Naive thymus-derived CD4-positive, alpha-beta T cell (primary cell): Measurements from ENCODE around the gene TESMIN. TPM values are rescaled to one million over a fixed set of nuclear protein-coding genes. Genes with fewer than 3 reads are reported as not detected.

Experiments used
- ATAC-seq: fragments of 150-1000 bp; cut with Tn5 transposase; 2 replicates; pipeline ENCODE4 v1.10.0; 2021; ENCODE audit warnings: mild to moderate bottlenecking, moderate library complexity
- CTCF ChIA-PET: fragments of 350-600 bp; sonication (Branson Sonifier 250); formaldehyde crosslinking; loops from one replicate; lab custom pipeline; 2021; ENCODE audit warnings: antibody characterized with exemption; lab: Charles Lee
- POLR2A ChIA-PET: fragments of 350-600 bp; sonication (Branson Sonifier 250); formaldehyde crosslinking; loops from one replicate; lab custom pipeline; 2021; ENCODE audit warnings: antibody characterized with exemption, inconsistent platforms; lab: Charles Lee
- DNase-seq, 9 donors: peaks; one replicate each; pipeline versions ENCODE4 v3.0.0 to v3.0.0-alpha.2; 2020 to 2022; ENCODE audit warnings: mixed read lengths in 1 of 9
- H3K27ac ChIP-seq: one replicate; pipeline ENCODE4 v1.7.0; 2013; ENCODE audit warnings: mild to moderate bottlenecking, low read depth, low read length, moderate library complexity
- H3K27me3 ChIP-seq, 2 donors: one replicate each; pipeline ENCODE4 v1.7.0; 2013; ENCODE audit warnings: low read length in 2 of 2, mild to moderate bottlenecking in 2 of 2, moderate library complexity in 2 of 2; ENCODE audit not compliant: control insufficient read depth in 2 of 2, insufficient read depth in 2 of 2
- H3K36me3 ChIP-seq, 3 experiments: 1 replicate in 2 of 3; 2 replicates in 1 of 3; pipeline ENCODE4 v1.7.0; 2013; ENCODE audit warnings: low read length in 3 of 3, mild to moderate bottlenecking in 3 of 3, moderate library complexity in 1 of 3; ENCODE audit not compliant: insufficient read depth in 3 of 3, control insufficient read depth in 2 of 3
- H3K4me1 ChIP-seq, 2 donors: one replicate each; pipeline ENCODE4 v1.7.0; 2013; ENCODE audit warnings: low read length in 2 of 2, mild to moderate bottlenecking in 2 of 2, moderate library complexity in 1 of 2; ENCODE audit not compliant: control insufficient read depth in 2 of 2, insufficient read depth in 2 of 2
- H3K4me3 ChIP-seq: 2 replicates; pipeline ENCODE4 v1.7.0; 2013; ENCODE audit warnings: mild to moderate bottlenecking, low read length
- H3K9me3 ChIP-seq, 3 experiments: 1 replicate in 2 of 3; 2 replicates in 1 of 3; pipeline ENCODE4 v1.7.0; 2013; ENCODE audit warnings: low read length in 3 of 3; ENCODE audit not compliant: control insufficient read depth in 2 of 3
- H3K27ac Mint-ChIP-seq, 9 donors: one replicate each; pipeline ENCODE4 v1.8.0; 2020 to 2022; ENCODE audit warnings: mixed read lengths in 9 of 9, mild to moderate bottlenecking in 8 of 9, moderate library complexity in 5 of 9, inconsistent platforms in 2 of 9
- H3K27me3 Mint-ChIP-seq, 5 donors: one replicate each; pipeline ENCODE4 v1.8.0; 2021 to 2022; ENCODE audit warnings: mixed read lengths in 5 of 5, mild to moderate bottlenecking in 1 of 5
- H3K36me3 Mint-ChIP-seq, 5 donors: one replicate each; pipeline ENCODE4 v1.8.0; 2020 to 2022; ENCODE audit warnings: mixed read lengths in 5 of 5, mild to moderate bottlenecking in 3 of 5, inconsistent platforms in 1 of 5
- H3K4me1 Mint-ChIP-seq, 7 donors: one replicate each; pipeline ENCODE4 v1.8.0; 2020 to 2022; ENCODE audit warnings: mixed read lengths in 7 of 7, mild to moderate bottlenecking in 3 of 7, inconsistent platforms in 1 of 7
- H3K4me3 Mint-ChIP-seq, 10 donors: one replicate each; pipeline ENCODE4 v1.8.0; 2020 to 2022; ENCODE audit warnings: mild to moderate bottlenecking in 10 of 10, mixed read lengths in 10 of 10, moderate library complexity in 6 of 10, inconsistent platforms in 2 of 10
- H3K9me3 Mint-ChIP-seq, 11 donors: one replicate each; pipeline ENCODE4 v1.8.0; 2020 to 2022; ENCODE audit warnings: mixed read lengths in 11 of 11, mild to moderate bottlenecking in 4 of 11, inconsistent platforms in 1 of 11, moderate library complexity in 1 of 11
- intact Hi-C, 2 donors: fragments of 100-400 bp; cut with micrococcal nuclease; formaldehyde crosslinking; loops; one replicate each; pipeline ENCODE4 v1.15.1; 2023
- polyA plus RNA-seq, 2 donors: library from polyadenylated mRNA; unstranded; fragments of 300-500 nt; fragmentation: Illumina TruSeq; gene quantifications; one replicate each; pipeline ENCODE4 v1.2.3, GENCODE V29; 2021
- total RNA-seq, 6 experiments: library from RNA in 5 of 6; stranded (reverse) in 5 of 6; gene quantifications; 1 replicate in 5 of 6; 2 replicates in 1 of 6; pipeline ENCODE4 v1.2.3 and lab custom pipeline; 2021 to 2026

The TESMIN gene
- total and polyA plus RNA-seq, 7 experiments from 2014 or later: 5.0 to 9.3 (median 6.6) TPM

GRCh38 chr11:68684385-68685356, 66.6 kb downstream of the TESMIN start, which contains the start of gene GAL:
Gene GAL (plus strand): TSS chr11:68684544. CDS start chr11:68684924, 380 bp downstream.
- no peaks in the 10 kb centered on the region for H3K9me3 ChIP-seq
- no peak for ATAC-seq
- POLR2A ChIA-PET: no interaction called here
- Mint-ChIP-seq H3K27me3 (peaks cover 24 to 67% (median 43%) of the 10 kb centered on the region in 5 donors), H3K4me3 (peak within 1 kb of the TSS in 7 of 10 donors; percentile 25 to 69 (median 54)), H3K36me3 (peaks cover 0 to 5% (median 0%) of the 10 kb centered on the region in 5 donors), H3K9me3 (no peaks in the 10 kb centered on the region), H3K27ac (no peak within 1 kb of the TSS), H3K4me1 (peaks cover 0 to 19% (median 11%) of the 10 kb centered on the region in 7 donors)
- H3K27me3 ChIP-seq: peaks cover 0 to 8% of the 10 kb centered on the region in 2 donors
- no peak for DNase-seq
- CTCF ChIA-PET: no interaction called here
- H3K27ac ChIP-seq: no peak within 1 kb of the TSS
- H3K4me3 ChIP-seq: no peak within 1 kb of the TSS
- H3K36me3 ChIP-seq: no peaks in the 10 kb centered on the region
- peaks cover 2 to 4% of the 10 kb centered on the region in 2 donors for H3K4me1 ChIP-seq
- intact Hi-C loops: no loop called here

GRCh38 chr11:68683536-68684384, 67.6 kb downstream of the TESMIN start:
- Histone ChIP-seq H3K9me3 (no peaks in the 10 kb centered on the region), H3K36me3 (no peaks in the 10 kb centered on the region), H3K4me1 (no peaks in the 10 kb centered on the region), H3K27me3 (peaks cover 0 to 8% of the 10 kb centered on the region in 2 donors), H3K4me3 (no peak overlapping the region), H3K27ac (no peak overlapping the region)
- H3K9me3 Mint-ChIP-seq: no peaks in the 10 kb centered on the region
- H3K27me3 Mint-ChIP-seq: peaks cover 24 to 59% (median 43%) of the 10 kb centered on the region in 5 donors
- ChIA-PET POLR2A (no interaction called here), CTCF (no interaction called here)
- DNase-seq: no peak
- intact Hi-C loops: no loop called here
- peak overlapping the region in 1 of 10 donors; percentile 69 for H3K4me3 Mint-ChIP-seq
- ATAC-seq: no peak
- no peak overlapping the region for H3K27ac Mint-ChIP-seq
- peaks cover 0 to 11% (median 3%) of the 10 kb centered on the region in 7 donors for H3K4me1 Mint-ChIP-seq
- peaks cover 0 to 5% (median 0%) of the 10 kb centered on the region in 5 donors for H3K36me3 Mint-ChIP-seq

- DNase-seq (no peak), ATAC-seq (no peak)
- H3K36me3 Mint-ChIP-seq: peaks cover 0 to 5% (median 0%) of the 10 kb centered on the region in 5 donors
- H3K27ac Mint-ChIP-seq: no peak overlapping the region
- H3K4me3 ChIP-seq: no peak overlapping the region
- no peaks in the 10 kb centered on the region for H3K36me3 ChIP-seq
- no peaks in the 10 kb centered on the region for H3K4me1 ChIP-seq
- ChIA-PET CTCF (no interaction called here), POLR2A (no interaction called here)
- H3K4me3 Mint-ChIP-seq: peak overlapping the region in 3 of 10 donors; percentile 11 to 42 (median 22)
- peaks cover 24 to 54% (median 43%) of the 10 kb centered on the region in 5 donors for H3K27me3 Mint-ChIP-seq
- peaks cover 0 to 11% (median 0%) of the 10 kb centered on the region in 7 donors for H3K4me1 Mint-ChIP-seq
- peaks cover 0 to 8% of the 10 kb centered on the region in 2 donors for H3K27me3 ChIP-seq
- H3K27ac ChIP-seq: no peak overlapping the region
- H3K9me3 ChIP-seq: no peaks in the 10 kb centered on the region
- no peaks in the 10 kb centered on the region for H3K9me3 Mint-ChIP-seq
- intact Hi-C loops: no loop called here
Observed at GRCh38 chr11:68683121-68683520, 68.2 kb downstream of the TESMIN start.

GRCh38 chr11:68682531-68682961, 68.8 kb downstream of the TESMIN start:
- Mint-ChIP-seq H3K27ac (no peak overlapping the region), H3K9me3 (no peaks in the 10 kb centered on the region), H3K4me3 (peak overlapping the region in 2 of 10 donors; percentile 11 to 22), H3K27me3 (peaks cover 24 to 48% (median 38%) of the 10 kb centered on the region in 5 donors), H3K36me3 (peaks cover 0 to 5% (median 0%) of the 10 kb centered on the region in 5 donors), H3K4me1 (peaks cover 0 to 11% (median 0%) of the 10 kb centered on the region in 7 donors)
- Histone ChIP-seq H3K4me3 (no peak overlapping the region), H3K27ac (no peak overlapping the region), H3K4me1 (no peaks in the 10 kb centered on the region), H3K27me3 (peaks cover 0 to 8% of the 10 kb centered on the region in 2 donors), H3K9me3 (no peaks in the 10 kb centered on the region), H3K36me3 (no peaks in the 10 kb centered on the region)
- ATAC-seq (no peak), DNase-seq (no peak)
- ChIA-PET CTCF (no interaction called here), POLR2A (no interaction called here)
- intact Hi-C loops: no loop called here

- ATAC-seq: no peak
- Mint-ChIP-seq H3K27me3 (peaks cover 14 to 32% (median 19%) of the 10 kb centered on the region in 5 donors), H3K36me3 (no peaks in the 10 kb centered on the region), H3K9me3 (peaks cover 0 to 2% (median 0%) of the 10 kb centered on the region in 11 donors), H3K27ac (no peak overlapping the region), H3K4me1 (peaks cover 0 to 7% (median 0%) of the 10 kb centered on the region in 7 donors), H3K4me3 (no peak overlapping the region)
- POLR2A ChIA-PET: no interaction called here
- no peaks in the 10 kb centered on the region for H3K36me3 ChIP-seq
- DNase-seq: no peak
- H3K27me3 ChIP-seq: peaks cover 0 to 7% of the 10 kb centered on the region in 2 donors
- H3K9me3 ChIP-seq: no peaks in the 10 kb centered on the region
- intact Hi-C loops: no loop called here
- H3K27ac ChIP-seq: no peak overlapping the region
- no peak overlapping the region for H3K4me3 ChIP-seq
- no peaks in the 10 kb centered on the region for H3K4me1 ChIP-seq
- CTCF ChIA-PET: no interaction called here
Observed at GRCh38 chr11:68680541-68681231, 70.6 kb downstream of the TESMIN start.

GRCh38 chr11:68678031-68678441, 73.3 kb downstream of the TESMIN start:
- Mint-ChIP-seq H3K4me3 (no peak overlapping the region), H3K27ac (no peak overlapping the region), H3K36me3 (peaks cover 0 to 7% (median 0%) of the 10 kb centered on the region in 5 donors), H3K9me3 (peaks cover 0 to 6% (median 0%) of the 10 kb centered on the region in 11 donors), H3K4me1 (peaks cover 0 to 5% (median 0%) of the 10 kb centered on the region in 7 donors), H3K27me3 (peaks cover 4 to 25% (median 9%) of the 10 kb centered on the region in 5 donors)
- no peak overlapping the region for H3K27ac ChIP-seq
- POLR2A ChIA-PET: no interaction called here
- CTCF ChIA-PET: no interaction called here
- DNase-seq: no peak
- H3K27me3 ChIP-seq: no peaks in the 10 kb centered on the region
- no peaks in the 10 kb centered on the region for H3K9me3 ChIP-seq
- no peak overlapping the region for H3K4me3 ChIP-seq
- no peaks in the 10 kb centered on the region for H3K36me3 ChIP-seq
- no peak for ATAC-seq
- intact Hi-C loops: no loop called here
- H3K4me1 ChIP-seq: no peaks in the 10 kb centered on the region
